ENCODE data around the gene SMIM20. TPM values are rescaled to one million over a fixed set of nuclear protein-coding genes. Genes with fewer than 3 reads are reported as not detected.
A peak's percentile ranks its signal among the peaks of the same experiment; 100 is the strongest.

SMIM20 gene
- total and polyA plus RNA-seq, 9 of the 15 experiments (the other 6 are each of a cell fraction or from before 2014, with no cell fraction given): 25.1 to 51.0 (median 38.9) TPM

- TF ChIP-seq REST (IDR thresholded peaks at IDR 0.05; ENCODE audit: borderline replicate concordance) (no peak), REST (CRISPR knock-in tag; IDR thresholded peaks at IDR 0.05; ENCODE audit: low read depth) (no peak), KDM4B (IDR thresholded peaks at IDR 0.05; ENCODE audit: borderline replicate concordance in 2 of 2, low read depth in 1 of 2) (0 out of 4 replicates have a peak, but pooled peaks of 1 of the 2 experiments have one; percentile 57), NR3C1 (CRISPR knock-in tag; IDR thresholded peaks at IDR 0.05) (no peak), TFAM (CRISPR knock-in tag; conservative IDR thresholded peaks at IDR 0.05) (no peak), SMARCA4 (IDR thresholded peaks at IDR 0.05) (0 out of 2 replicates have a peak, but pooled peaks have one; percentile 12), ZNF699 (CRISPR knock-in tag; IDR thresholded peaks at IDR 0.05; ENCODE audit: insufficient replicate concordance) (no peak), MYBL2 (IDR thresholded peaks at IDR 0.05; ENCODE audit: low read depth) (no peak), MYBL2 (CRISPR knock-in tag; IDR thresholded peaks at IDR 0.05; ENCODE audit: borderline replicate concordance) (no peak), ZBTB1 (CRISPR knock-in tag; IDR thresholded peaks at IDR 0.05; ENCODE audit: borderline replicate concordance, low read depth) (no peak), MIER1 (IDR thresholded peaks at IDR 0.05; ENCODE audit: low read depth) (0 out of 2 replicates have a peak, but pooled peaks have one; percentile 25), EWSR1 (IDR thresholded peaks at IDR 0.05; ENCODE audit: borderline replicate concordance, low read depth, partially characterized antibody) (no peak), MAFK (IDR thresholded peaks at IDR 0.05; ENCODE audit: low read length) (no peak), ARNT (IDR thresholded peaks at IDR 0.05) (0 out of 4 replicates have a peak, but pooled peaks of 1 of the 2 experiments have one; percentile 56), DLX4 (CRISPR knock-in tag; IDR thresholded peaks at IDR 0.05) (no peak), ZNF445 (CRISPR knock-in tag; IDR thresholded peaks at IDR 0.05; ENCODE audit: low read depth) (no peak), ARID1B (IDR thresholded peaks at IDR 0.05) (no peak; the same call in 1 of the 2 replicates), U2AF2 (optimal IDR thresholded peaks at IDR 0.05; ENCODE audit: low read depth, low read length) (no peak)
- TF ChIP-seq, protein P1, sequence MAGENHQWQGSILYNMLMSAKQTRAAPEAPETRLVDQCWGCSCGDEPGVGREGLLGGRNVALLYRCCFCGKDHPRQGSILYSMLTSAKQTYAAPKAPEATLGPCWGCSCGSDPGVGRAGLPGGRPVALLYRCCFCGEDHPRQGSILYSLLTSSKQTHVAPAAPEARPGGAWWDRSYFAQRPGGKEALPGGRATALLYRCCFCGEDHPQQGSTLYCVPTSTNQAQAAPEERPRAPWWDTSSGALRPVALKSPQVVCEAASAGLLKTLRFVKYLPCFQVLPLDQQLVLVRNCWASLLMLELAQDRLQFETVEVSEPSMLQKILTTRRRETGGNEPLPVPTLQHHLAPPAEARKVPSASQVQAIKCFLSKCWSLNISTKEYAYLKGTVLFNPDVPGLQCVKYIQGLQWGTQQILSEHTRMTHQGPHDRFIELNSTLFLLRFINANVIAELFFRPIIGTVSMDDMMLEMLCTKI (IDR thresholded peaks at IDR 0.05; ENCODE audit: partially characterized antibody): no peak
Observed at GRCh38 chr4:25913851-25914669, at the start of gene SMIM20 (continued).
